ENCODE measurements around the gene BICRA.
A peak's percentile ranks its signal among the peaks of the same experiment; 100 is the strongest.

The BICRA gene

GRCh38 chr19:47729799-47730520, 121.0 kb downstream of the BICRA start:
- Histone ChIP-seq H3K36me3 (ENCODE audit: control insufficient read depth, insufficient read depth, low read length) (no peaks in the 10 kb centered on the region), H3K27me3 (replicated peaks; ENCODE audit: control insufficient read depth, insufficient read depth, low read length) (no peaks in the 10 kb centered on the region), H3K4me3 (replicated peaks; ENCODE audit: low read depth, low read length) (0 out of 2 replicates have a peak overlapping the region, but pooled peaks have one; percentile 18)
- TF ChIP-seq CTCF (IDR thresholded peaks at IDR 0.05; ENCODE audit: insufficient read depth, low read length, poor library complexity, severe bottlenecking) = no peak
- DNase-seq (ENCODE audit: extremely low read depth, insufficient read length) = no peak

- TF ChIP-seq CTCF (IDR thresholded peaks at IDR 0.05; ENCODE audit: insufficient read depth, low read length, poor library complexity, severe bottlenecking) = no peak
- Histone ChIP-seq H3K36me3 (ENCODE audit: control insufficient read depth, insufficient read depth, low read length) (no peaks in the 10 kb centered on the region), H3K27me3 (replicated peaks; ENCODE audit: control insufficient read depth, insufficient read depth, low read length) (no peaks in the 10 kb centered on the region), H3K4me3 (replicated peaks; ENCODE audit: low read depth, low read length) (no peak overlapping the region)
- DNase-seq (ENCODE audit: extremely low read depth, insufficient read length) = no peak
These were observed 121.6 kb downstream of the BICRA start for GRCh38 chr19:47730521-47730889.

GRCh38 chr19:47730910-47731309, 122.0 kb downstream of the BICRA start:
- no peak overlapping the region for H3K4me3 ChIP-seq (replicated peaks; ENCODE audit: low read depth, low read length)
- H3K36me3 ChIP-seq (ENCODE audit: control insufficient read depth, insufficient read depth, low read length) = no peaks in the 10 kb centered on the region
- H3K27me3 ChIP-seq (replicated peaks; ENCODE audit: control insufficient read depth, insufficient read depth, low read length) = no peaks in the 10 kb centered on the region

GRCh38 chr19:47735131-47735530, 126.2 kb downstream of the BICRA start:
- TF ChIP-seq CTCF (IDR thresholded peaks at IDR 0.05; ENCODE audit: insufficient read depth, low read length, poor library complexity, severe bottlenecking) = no peak
- no peak overlapping the region for H3K4me3 ChIP-seq (replicated peaks; ENCODE audit: low read depth, low read length)
- no peaks in the 10 kb centered on the region for H3K36me3 ChIP-seq (ENCODE audit: control insufficient read depth, insufficient read depth, low read length)
- H3K27me3 ChIP-seq (replicated peaks; ENCODE audit: control insufficient read depth, insufficient read depth, low read length) = no peaks in the 10 kb centered on the region
- no peak for DNase-seq (ENCODE audit: extremely low read depth, insufficient read length)

More at GRCh38 chr19:47730910-47731309, 122.0 kb downstream of the BICRA start:
- no peak for DNase-seq (ENCODE audit: extremely low read depth, insufficient read length)
- no peak for TF ChIP-seq CTCF (IDR thresholded peaks at IDR 0.05; ENCODE audit: insufficient read depth, low read length, poor library complexity, severe bottlenecking)

GRCh38 chr19:47740866-47741519, 132.1 kb downstream of the BICRA start:
- H3K4me3 ChIP-seq (replicated peaks; ENCODE audit: low read depth, low read length) = no peak overlapping the region
- no peak for DNase-seq (ENCODE audit: extremely low read depth, insufficient read length)
- no peak for TF ChIP-seq CTCF (IDR thresholded peaks at IDR 0.05; ENCODE audit: insufficient read depth, low read length, poor library complexity, severe bottlenecking)
- H3K27me3 ChIP-seq (replicated peaks; ENCODE audit: control insufficient read depth, insufficient read depth, low read length) = no peaks in the 10 kb centered on the region
- no peaks in the 10 kb centered on the region for H3K36me3 ChIP-seq (ENCODE audit: control insufficient read depth, insufficient read depth, low read length)
